Measurements from ENCODE around the gene TMEM38B.

GRCh38 chr9:105656131-105656921 is 38.0 kb upstream of the TMEM38B start:
- TF ChIP-seq CTCF (IDR thresholded peaks at IDR 0.05) (no peak), POLR2A (IDR thresholded peaks at IDR 0.05) (no peak)
